ENCODE measurements around the gene TBC1D16. TPM values are rescaled to one million over a fixed set of nuclear protein-coding genes. Genes with fewer than 3 reads are reported as not detected.

The TBC1D16 gene
- total RNA-seq, 4 donors from 2014 or later = 26.5 to 44.3 (median 36.3) TPM

- H3K9me3 ChIP-seq = no peaks in the 10 kb centered on the region
- H3K36me3 ChIP-seq = no peaks in the 10 kb centered on the region
- H3K27me3 ChIP-seq = peaks cover 86% of the 10 kb centered on the region
- H3K4me1 ChIP-seq = no peaks in the 10 kb centered on the region
- WGBS, 2 donors (ENCODE audit: low coverage in 1 of 2) = 84 to 93% methylated on average over 6 to 10 of the region's 14 CpGs
- ATAC-seq = no peak
- TF ChIP-seq EP300 (IDR thresholded peaks at IDR 0.05) = no peak
- TF ChIP-seq POLR2AphosphoS5 (IDR thresholded peaks at IDR 0.05) = no peak
- TF ChIP-seq POLR2A (IDR thresholded peaks at IDR 0.05) = no peak
- no peak for TF ChIP-seq CTCF (IDR thresholded peaks at IDR 0.05)
- no peak overlapping the region for H3K27ac ChIP-seq
- no peak overlapping the region for H3K4me3 ChIP-seq
These were observed 148.2 kb downstream of the TBC1D16 start for GRCh38 chr17:79887451-79887991.

DNA sequence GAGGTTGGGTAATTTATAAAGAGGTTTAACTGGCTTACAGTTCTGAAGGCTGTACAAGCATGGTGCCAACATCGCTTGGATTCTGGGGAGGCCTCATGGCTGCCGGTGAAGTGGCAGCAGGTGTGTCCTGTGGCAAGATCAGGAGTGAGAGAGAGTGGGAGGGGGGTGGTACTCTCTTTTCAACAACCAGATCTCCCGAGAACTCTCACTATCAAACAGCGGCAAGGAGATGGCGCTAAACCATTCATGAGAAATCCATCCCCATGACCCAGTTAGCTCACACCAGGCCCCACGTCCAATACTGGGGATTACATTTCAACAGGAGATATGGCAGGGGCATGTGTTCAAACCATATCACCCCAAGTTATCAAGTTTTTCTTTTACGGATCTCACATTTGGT is 152.5 kb downstream of the TBC1D16 start:
- H3K9me3 ChIP-seq = no peaks in the 10 kb centered on the region
- no peak overlapping the region for H3K4me3 ChIP-seq
- no peaks in the 10 kb centered on the region for H3K36me3 ChIP-seq
- no peak overlapping the region for H3K27ac ChIP-seq
- no peaks in the 10 kb centered on the region for H3K4me1 ChIP-seq
- WGBS, 2 donors (ENCODE audit: low coverage in 1 of 2) = 67 to 74% methylated on average over 3 to 7 of the region's 7 CpGs
- peaks cover 47% of the 10 kb centered on the region for H3K27me3 ChIP-seq
- no peak for TF ChIP-seq POLR2A (IDR thresholded peaks at IDR 0.05)
- no peak for TF ChIP-seq POLR2AphosphoS5 (IDR thresholded peaks at IDR 0.05)
- TF ChIP-seq EP300 (IDR thresholded peaks at IDR 0.05) = no peak
- TF ChIP-seq CTCF (IDR thresholded peaks at IDR 0.05) = no peak
- no peak for ATAC-seq

Other genes with a start within 250 kb of the TBC1D16 start
- gene CBX8, start 238.8 kb downstream of the TBC1D16 start, total RNA-seq = 10 to 100 TPM in 1 of 4 donors, 1 to 10 TPM in 2, under 1 TPM in 1; 0.40 to 10.6 (median 3.9) TPM
- 10 to 100 TPM in 2 of 4 donors, 1 to 10 TPM in 2; 6.7 to 11.5 (median 10.0) TPM for gene CBX4, start 196.4 kb downstream of the TBC1D16 start, total RNA-seq
- gene CCDC40, start 770 bp upstream of the TBC1D16 start, total RNA-seq = 10 to 100 TPM in 1 of 4 donors, 1 to 10 TPM in 3; 4.3 to 17.3 (median 5.5) TPM
- gene GAA, start 65.7 kb upstream of the TBC1D16 start, total RNA-seq = 10 to 100 TPM; 35.6 to 73.2 (median 47.4) TPM
- 10 to 100 TPM; 37.9 to 61.6 (median 49.0) TPM for gene EIF4A3, start 111.3 kb upstream of the TBC1D16 start, total RNA-seq
- gene CARD14, start 134.2 kb upstream of the TBC1D16 start, total RNA-seq = under 1 TPM in 2 of 4 donors, not detected in 2; 0.78 to 0.81 TPM
- 10 to 100 TPM; 16.8 to 39.2 (median 18.2) TPM for gene SGSH, start 184.5 kb upstream of the TBC1D16 start, total RNA-seq
- gene SLC26A11, start 184.6 kb upstream of the TBC1D16 start, total RNA-seq = 10 to 100 TPM in 3 of 4 donors, 1 to 10 TPM in 1; 7.9 to 19.7 (median 13.7) TPM
- 10 to 100 TPM; 59.2 to 87.6 (median 67.8) TPM for gene RNF213, start 225.0 kb upstream of the TBC1D16 start, total RNA-seq

Measured in gastroesophageal sphincter (tissue), 4 donors.